Endothelial cell (in vitro differentiated cells): ENCODE measurements around the gene SCG3. TPM values are rescaled to one million over a fixed set of nuclear protein-coding genes. Genes with fewer than 3 reads are reported as not detected.
A peak's percentile ranks its signal among the peaks of the same experiment; 100 is the strongest.

Experiments used
- DNase-seq: peaks from one replicate; pipeline ENCODE4 v3.0.0; 2021; ENCODE audit warnings: low spot score
- H3K27ac Mint-ChIP-seq: one replicate; pipeline ENCODE4 v1.8.0; 2021; ENCODE audit warnings: mixed read lengths, inconsistent platforms; ENCODE audit not compliant: unreplicated experiment
- H3K27me3 Mint-ChIP-seq: one replicate; pipeline ENCODE4 v1.8.0; 2021; ENCODE audit warnings: mild to moderate bottlenecking, moderate library complexity, mixed read lengths, inconsistent platforms; ENCODE audit not compliant: unreplicated experiment
- H3K36me3 Mint-ChIP-seq: one replicate; pipeline ENCODE4 v1.8.0; 2021; ENCODE audit warnings: mild to moderate bottlenecking, low read depth, mixed read lengths, inconsistent platforms; ENCODE audit not compliant: unreplicated experiment
- H3K4me1 Mint-ChIP-seq: one replicate; pipeline ENCODE4 v1.8.0; 2021; ENCODE audit warnings: mild to moderate bottlenecking, mixed read lengths, inconsistent platforms; ENCODE audit not compliant: unreplicated experiment
- H3K4me3 Mint-ChIP-seq: one replicate; pipeline ENCODE4 v1.8.0; 2021; ENCODE audit warnings: mild to moderate bottlenecking, mixed read lengths, inconsistent platforms; ENCODE audit not compliant: unreplicated experiment
- H3K9me3 Mint-ChIP-seq: one replicate; pipeline ENCODE4 v1.8.0; 2021; ENCODE audit warnings: mixed read lengths, inconsistent platforms; ENCODE audit not compliant: unreplicated experiment
- total RNA-seq: library from RNA; stranded (reverse); fragmentation: NEBNext Ultra II Directional; extraction: Animal tissue kit (Norgen Biotek cat#: 25700); gene quantifications from one replicate; pipeline ENCODE4 v1.2.1, GENCODE V29; 2021; ENCODE audit not compliant: unreplicated experiment
- TF ChIP-seq, protein P1 (sequence below): fragments of 200-600 bp; sonication (generic); IDR thresholded peaks from one replicate; pipeline ENCODE4 v1.5.0; 2021; ENCODE audit warnings: antibody characterized with exemption; ENCODE audit not compliant: unreplicated experiment

SCG3 gene
- total RNA-seq, 1 donor from 2014 or later, result 37.0 TPM

DNA sequence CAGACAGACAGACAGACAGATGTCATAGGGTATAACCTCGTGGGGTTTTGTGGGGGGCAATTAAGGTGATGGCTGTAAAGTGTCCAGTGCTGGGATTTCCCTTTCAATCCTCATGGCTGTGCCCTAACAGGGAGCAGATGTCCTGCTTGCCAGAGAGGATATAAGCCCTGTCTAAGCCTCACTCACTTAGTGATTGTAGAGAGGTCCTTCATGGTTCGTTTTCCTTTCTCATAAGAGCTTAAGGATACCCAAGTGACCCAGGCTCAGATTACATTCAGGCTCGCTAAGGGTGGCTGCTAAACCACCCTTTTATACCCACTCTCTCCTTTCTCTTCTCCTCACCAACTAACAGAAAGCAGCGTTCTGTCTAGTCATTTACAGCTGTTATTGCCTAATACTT lies 36.9 kb downstream of the SCG3 start:
- peaks cover 7% of the 10 kb centered on the region for H3K36me3 Mint-ChIP-seq
- no peak for DNase-seq
- H3K27me3 Mint-ChIP-seq, result peaks cover 2% of the 10 kb centered on the region
- TF ChIP-seq, protein P1, sequence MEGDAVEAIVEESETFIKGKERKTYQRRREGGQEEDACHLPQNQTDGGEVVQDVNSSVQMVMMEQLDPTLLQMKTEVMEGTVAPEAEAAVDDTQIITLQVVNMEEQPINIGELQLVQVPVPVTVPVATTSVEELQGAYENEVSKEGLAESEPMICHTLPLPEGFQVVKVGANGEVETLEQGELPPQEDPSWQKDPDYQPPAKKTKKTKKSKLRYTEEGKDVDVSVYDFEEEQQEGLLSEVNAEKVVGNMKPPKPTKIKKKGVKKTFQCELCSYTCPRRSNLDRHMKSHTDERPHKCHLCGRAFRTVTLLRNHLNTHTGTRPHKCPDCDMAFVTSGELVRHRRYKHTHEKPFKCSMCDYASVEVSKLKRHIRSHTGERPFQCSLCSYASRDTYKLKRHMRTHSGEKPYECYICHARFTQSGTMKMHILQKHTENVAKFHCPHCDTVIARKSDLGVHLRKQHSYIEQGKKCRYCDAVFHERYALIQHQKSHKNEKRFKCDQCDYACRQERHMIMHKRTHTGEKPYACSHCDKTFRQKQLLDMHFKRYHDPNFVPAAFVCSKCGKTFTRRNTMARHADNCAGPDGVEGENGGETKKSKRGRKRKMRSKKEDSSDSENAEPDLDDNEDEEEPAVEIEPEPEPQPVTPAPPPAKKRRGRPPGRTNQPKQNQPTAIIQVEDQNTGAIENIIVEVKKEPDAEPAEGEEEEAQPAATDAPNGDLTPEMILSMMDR, result no peak
- no peak overlapping the region for H3K4me3 Mint-ChIP-seq
- no peak overlapping the region for H3K27ac Mint-ChIP-seq
- H3K4me1 Mint-ChIP-seq, result peaks cover 26% of the 10 kb centered on the region
- no peaks in the 10 kb centered on the region for H3K9me3 Mint-ChIP-seq

DNA sequence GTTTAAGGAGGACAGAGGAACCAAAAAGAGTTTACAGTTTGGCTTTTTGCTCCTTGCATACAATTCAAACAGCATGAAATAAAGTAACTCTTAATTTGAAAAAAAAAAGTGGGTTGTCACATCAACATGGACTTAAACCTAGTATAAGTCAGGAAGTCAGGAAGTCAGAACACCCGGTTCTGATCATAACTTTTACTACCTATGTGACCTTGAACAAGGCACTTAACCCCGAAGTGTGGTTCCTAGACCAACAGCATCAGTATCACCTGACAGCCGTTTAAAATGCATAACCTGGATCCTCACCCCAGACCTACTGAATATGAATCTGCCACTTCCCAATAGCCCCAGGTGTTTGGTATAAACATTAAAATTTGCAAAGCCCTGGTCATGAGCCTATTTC lies 37.4 kb downstream of the SCG3 start:
- no peak overlapping the region for H3K4me3 Mint-ChIP-seq
- H3K27me3 Mint-ChIP-seq, result peaks cover 2% of the 10 kb centered on the region
- no peak for DNase-seq
- no peak overlapping the region for H3K27ac Mint-ChIP-seq
- no peaks in the 10 kb centered on the region for H3K9me3 Mint-ChIP-seq
- TF ChIP-seq, protein P1, result no peak
- peaks cover 7% of the 10 kb centered on the region for H3K36me3 Mint-ChIP-seq
- H3K4me1 Mint-ChIP-seq, result peaks cover 26% of the 10 kb centered on the region

DNA sequence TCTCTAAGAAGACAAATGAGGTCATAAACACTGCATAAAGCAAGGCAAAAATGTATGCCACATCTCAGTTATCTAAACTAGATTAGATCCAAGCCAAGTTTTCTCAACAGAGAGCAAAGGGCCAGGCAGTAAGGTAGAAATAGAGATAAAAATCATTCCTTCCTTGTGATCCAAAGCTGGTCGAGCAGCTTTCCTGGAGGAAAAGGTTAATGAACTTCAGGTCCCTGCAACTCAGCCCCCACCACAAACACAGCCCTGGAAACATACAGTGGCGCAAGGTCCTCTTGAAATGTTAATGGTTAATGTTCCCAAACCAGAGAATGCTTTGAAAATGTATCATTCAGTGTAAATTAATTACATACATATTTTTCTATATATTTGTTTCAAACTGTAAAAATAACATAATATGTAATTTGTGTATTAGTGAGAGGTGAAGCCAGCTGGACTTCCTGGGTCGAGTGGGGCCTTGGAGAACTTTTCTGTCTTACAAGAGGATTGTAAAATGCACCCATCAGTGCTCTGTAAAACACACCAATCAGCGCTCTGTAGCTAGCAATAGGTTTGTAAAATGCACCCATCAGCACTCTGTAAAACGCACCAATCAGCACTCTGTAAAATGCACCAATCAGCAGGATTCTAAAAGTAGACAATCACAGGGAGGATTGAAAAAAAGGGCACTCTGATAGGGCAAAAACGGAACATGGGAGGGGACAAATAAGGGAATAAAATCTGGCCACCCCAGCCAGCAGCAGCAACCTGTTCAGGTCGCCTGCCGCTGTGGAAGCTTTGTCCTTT lies 39.1 kb downstream of the SCG3 start:
- Mint-ChIP-seq H3K4me1 (peaks cover 39% of the 10 kb centered on the region), H3K27me3 (peaks cover 2% of the 10 kb centered on the region), H3K27ac (peak overlapping the region; percentile 68), H3K36me3 (peaks cover 7% of the 10 kb centered on the region), H3K9me3 (no peaks in the 10 kb centered on the region), H3K4me3 (peak overlapping the region; percentile 47)
- DNase-seq, result no peak
- TF ChIP-seq, protein P1, result no peak

DNA sequence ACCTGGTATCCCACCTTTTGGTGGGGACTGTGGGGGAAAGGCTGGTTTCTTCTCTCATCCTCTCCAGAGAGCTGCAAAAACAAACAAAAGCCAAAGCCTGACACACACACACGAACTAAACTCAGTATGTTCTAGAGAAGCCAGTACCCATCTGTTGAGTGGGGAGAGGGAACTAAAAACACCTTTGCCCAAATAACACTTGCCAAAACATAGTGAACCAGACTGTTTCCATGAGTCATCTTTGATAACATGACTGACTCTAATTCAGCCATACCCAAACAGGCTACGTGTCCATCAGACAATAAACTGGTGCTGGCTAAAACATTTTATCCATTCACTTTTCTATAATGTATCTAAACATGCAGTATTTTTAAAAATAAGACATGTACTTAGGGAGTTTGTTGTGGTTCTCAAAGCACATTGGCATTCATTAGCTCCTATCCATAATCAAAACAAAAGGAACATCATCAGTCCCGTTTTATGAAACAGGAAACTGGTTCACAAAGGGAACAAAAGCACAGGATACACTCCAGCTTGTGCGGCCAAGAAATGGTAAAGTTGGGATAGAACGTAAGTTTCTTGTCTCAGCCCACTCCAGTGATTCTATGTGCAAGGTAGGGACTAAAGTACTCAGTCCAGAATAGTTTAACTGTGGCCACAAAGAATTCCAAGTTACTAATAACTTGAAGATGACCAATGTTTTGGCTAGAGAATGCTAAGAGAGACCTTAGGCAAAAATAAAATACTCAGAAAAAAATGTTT lies 40.1 kb downstream of the SCG3 start:
- Mint-ChIP-seq H3K4me3 (no peak overlapping the region), H3K27ac (peak overlapping the region; percentile 62)
- DNase-seq, result no peak

More for the DNA sequence above, 40.1 kb downstream of the SCG3 start:
- peaks cover 47% of the 10 kb centered on the region for H3K4me1 Mint-ChIP-seq
- TF ChIP-seq, protein P1, result no peak
- no peaks in the 10 kb centered on the region for H3K9me3 Mint-ChIP-seq
- H3K36me3 Mint-ChIP-seq, result peaks cover 7% of the 10 kb centered on the region
- peaks cover 2% of the 10 kb centered on the region for H3K27me3 Mint-ChIP-seq
